Right lobe of liver (tissue), 4 donors: ENCODE measurements around the gene SLC16A4.

Experiments
- CTCF ChIP-seq, 4 donors: fragments of 200-600 bp in 3 of 4; fragments of 450-650 bp in 1 of 4; IDR thresholded peaks; one replicate each; pipeline versions ENCODE4 v1.5.1 to v1.8.0; 2016 to 2022; ENCODE audit warnings: antibody characterized with exemption in 4 of 4, mild to moderate bottlenecking in 2 of 4
- POLR2A ChIP-seq: fragments of 450-650 bp; IDR thresholded peaks from one replicate; pipeline ENCODE4 v1.6.1; 2017; ENCODE audit warnings: antibody characterized with exemption, mild to moderate bottlenecking
- donor health status: DM: no; HTN: no; CAD: no.
- donor health status: DM: no; HTN: no; CAD: no.
- donor health status: DM: no; HTN: yes; CAD: no.

GRCh38 chr1:110436635-110437034, 45.8 kb upstream of the SLC16A4 start:
- TF ChIP-seq CTCF (IDR thresholded peaks at IDR 0.05), result no peak
- no peak for TF ChIP-seq POLR2A
